ENCODE results near the gene GNAQ.

GNAQ gene

DNA sequence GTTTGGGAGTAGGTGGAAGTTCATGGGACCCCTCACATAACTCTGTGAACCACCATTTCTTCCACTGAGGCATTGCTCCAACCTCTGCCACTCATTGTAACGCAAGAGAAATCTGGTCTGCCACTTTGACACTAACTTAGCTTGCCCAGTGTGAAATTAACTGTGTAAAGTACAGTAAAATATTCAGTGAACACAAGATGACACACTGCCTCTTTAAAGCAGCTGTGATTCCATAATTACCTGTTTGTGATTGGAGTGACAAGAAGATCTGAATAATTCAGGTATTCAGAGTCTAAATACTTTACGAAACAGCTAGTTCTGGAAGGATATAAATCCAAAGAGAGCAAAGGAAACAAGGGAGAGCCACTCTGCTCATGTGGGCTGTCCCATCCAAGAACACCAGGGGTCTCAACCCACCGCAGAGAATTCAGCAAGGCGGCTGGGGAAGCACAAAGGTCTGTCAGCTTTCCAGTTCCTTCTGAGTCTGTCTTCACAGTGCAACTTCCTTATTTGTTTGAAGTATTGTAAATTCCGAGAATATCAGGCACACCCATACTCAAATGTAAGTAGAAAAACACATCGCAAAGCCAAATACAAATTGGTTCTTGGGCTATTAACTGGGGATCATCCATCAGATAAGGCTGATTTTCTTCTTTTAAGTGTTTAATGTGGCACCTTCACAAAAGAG lies 86.9 kb downstream of the GNAQ start:
- no peak for DNase-seq (ENCODE audit: low spot score)

GRCh38 chr9:77943057-77943456 lies 88.6 kb downstream of the GNAQ start:
- no peak for DNase-seq (ENCODE audit: low spot score)

GRCh38 chr9:77939149-77939668 lies 92.4 kb downstream of the GNAQ start:
- DNase-seq (ENCODE audit: low spot score): no peak

- no peak for DNase-seq (ENCODE audit: low spot score)
Observed at GRCh38 chr9:77938163-77938562, 93.4 kb downstream of the GNAQ start.

GRCh38 chr9:77935974-77936373 lies 95.6 kb downstream of the GNAQ start:
- no peak for DNase-seq (ENCODE audit: low spot score)

DNA sequence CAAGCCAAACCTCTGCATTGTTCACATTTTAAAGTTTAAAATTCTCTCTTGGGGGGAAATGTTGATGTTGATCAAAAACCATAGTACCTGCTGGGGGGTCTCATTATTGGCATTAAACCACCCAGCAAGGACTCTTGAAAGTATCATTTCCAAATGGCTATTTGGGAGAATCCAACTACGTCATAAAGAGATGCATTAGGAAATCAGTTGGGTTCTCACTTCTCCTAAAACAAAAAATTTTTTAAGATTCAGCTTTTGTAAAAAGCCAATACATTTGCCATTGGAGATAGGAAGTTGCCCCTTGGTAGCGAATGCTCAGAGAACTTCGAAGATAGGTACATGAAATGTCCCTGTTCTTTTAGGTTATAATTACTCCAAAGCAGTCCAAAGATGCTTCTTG lies 96.4 kb downstream of the GNAQ start:
- no peak for DNase-seq (ENCODE audit: low spot score)

DNA sequence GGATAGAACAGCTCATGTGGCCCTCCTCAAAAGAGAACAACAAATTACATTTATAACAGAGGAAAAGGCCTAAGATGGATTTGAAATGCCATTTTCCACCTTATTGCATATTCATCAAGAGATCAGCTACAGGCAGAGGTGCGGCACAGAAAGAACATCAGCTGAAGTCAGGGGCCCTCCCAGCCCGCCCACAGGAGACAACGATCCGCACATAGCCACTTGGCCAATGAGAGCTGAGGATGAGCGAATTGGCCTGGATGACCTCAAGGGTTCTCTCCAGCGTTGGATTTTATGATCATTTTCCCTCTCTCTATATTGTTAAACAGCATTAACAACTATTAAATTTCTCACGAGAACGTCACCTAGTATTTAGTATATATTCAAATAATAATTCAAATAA lies 97.6 kb downstream of the GNAQ start:
- no peak for DNase-seq (ENCODE audit: low spot score)

GRCh38 chr9:77933019-77933418 lies 98.6 kb downstream of the GNAQ start:
- no peak for DNase-seq (ENCODE audit: low spot score)

DNA sequence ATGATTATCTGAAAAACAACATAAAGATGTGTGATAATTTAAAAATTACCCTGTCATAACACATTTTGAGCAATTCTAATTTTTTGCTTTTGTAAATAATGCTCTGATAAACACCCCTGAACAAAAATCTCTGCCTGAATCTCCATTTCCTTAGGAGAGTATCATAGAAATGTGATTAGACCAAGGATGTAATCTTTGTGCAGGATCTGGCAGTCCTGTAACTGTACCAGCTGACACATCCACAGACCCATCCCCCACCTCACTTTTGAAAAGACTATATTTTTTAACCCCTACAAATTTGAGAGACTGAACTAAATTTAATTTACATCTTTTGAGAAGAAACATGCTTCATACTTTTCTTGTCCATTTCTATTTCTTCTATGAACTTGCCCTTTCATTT lies 101.7 kb downstream of the GNAQ start:
- DNase-seq (ENCODE audit: low spot score): no peak

DNA sequence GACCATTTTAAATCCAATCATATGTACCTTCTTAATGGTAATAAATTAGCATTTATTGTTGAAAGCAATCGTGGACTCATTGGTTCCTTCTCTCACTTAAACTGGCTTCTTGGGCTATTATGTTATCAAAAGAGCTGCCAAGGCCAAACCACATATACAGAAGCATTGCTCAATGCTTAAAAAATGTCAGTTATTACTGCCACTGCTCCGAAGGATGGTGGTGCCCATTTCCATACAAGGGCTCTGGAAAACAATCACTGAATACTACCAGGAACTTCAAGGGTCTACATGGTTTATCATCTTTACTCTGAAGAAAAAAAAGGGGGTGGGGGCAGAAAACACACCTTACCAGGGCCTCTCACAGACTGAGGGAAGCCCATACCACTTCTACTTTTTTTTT lies 104.3 kb downstream of the GNAQ start:
- no peak for DNase-seq (ENCODE audit: low spot score)

- DNase-seq (ENCODE audit: low spot score): no peak
Observed at GRCh38 chr9:77926371-77926878, 105.2 kb downstream of the GNAQ start.

- no peak for DNase-seq (ENCODE audit: low spot score)
Observed at GRCh38 chr9:77922591-77922990, 109.0 kb downstream of the GNAQ start.

GRCh38 chr9:77917800-77918199 lies 113.8 kb downstream of the GNAQ start:
- DNase-seq (ENCODE audit: low spot score): no peak

GRCh38 chr9:77916820-77917219 lies 114.8 kb downstream of the GNAQ start:
- no peak for DNase-seq (ENCODE audit: low spot score)

DNA sequence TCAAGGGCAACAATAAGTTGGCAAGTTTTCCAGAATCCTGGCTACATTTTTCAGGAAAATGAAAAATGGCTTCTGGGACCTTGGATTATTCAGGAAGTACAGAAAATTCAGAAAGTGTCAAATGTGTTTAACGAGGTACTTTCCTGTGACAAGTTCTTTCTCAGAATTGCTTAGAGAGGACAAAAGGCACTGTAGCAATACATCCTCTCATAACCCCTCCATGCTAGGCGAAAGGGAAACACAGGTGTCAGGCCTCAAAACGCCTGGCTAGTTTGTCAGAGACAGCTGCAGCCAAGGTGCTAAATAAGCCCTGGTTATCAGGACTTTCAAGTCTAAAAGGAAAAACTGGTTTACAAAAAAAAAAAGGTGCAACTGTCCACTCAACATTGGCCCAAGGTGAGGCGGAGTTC lies 115.2 kb downstream of the GNAQ start:
- no peak for DNase-seq (ENCODE audit: low spot score)

- no peak for DNase-seq (ENCODE audit: low spot score)
Observed at GRCh38 chr9:77915744-77916143, 115.9 kb downstream of the GNAQ start.

DNA sequence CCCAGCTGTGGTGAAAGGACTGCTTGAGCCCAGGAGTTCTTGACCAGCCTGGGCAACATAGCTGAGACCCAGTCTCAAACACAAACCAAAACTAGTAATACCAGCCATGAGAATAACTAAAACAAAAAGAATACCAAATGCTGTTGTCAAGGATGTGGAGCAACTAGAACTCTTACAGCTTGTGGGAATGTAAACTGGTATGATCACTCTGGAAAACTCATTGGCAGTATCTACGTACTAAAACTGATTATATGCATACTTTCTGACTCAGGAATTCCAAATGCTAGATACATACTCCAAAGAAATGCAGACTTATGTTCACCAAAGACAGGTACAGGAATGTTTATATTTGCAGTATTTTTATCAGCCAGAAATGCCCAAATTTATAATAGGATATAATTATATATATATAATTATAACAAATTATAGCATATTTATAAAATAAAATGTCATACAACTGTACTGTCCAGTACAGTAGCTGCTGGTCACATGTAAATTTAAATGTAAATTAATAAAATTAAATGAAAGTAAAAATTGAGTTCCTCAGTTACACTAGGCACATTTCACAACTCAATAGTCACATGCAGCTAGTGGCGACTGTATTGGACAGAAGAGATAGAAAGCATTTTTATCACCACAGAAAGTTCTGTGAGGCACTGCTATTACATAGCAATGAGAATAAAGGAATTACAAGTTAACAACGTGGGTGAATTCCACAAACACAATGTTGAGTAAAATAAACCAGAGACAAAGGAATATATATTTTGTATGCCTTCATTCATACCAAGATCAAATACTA lies 118.5 kb downstream of the GNAQ start:
- no peak for DNase-seq (ENCODE audit: low spot score)

DNA sequence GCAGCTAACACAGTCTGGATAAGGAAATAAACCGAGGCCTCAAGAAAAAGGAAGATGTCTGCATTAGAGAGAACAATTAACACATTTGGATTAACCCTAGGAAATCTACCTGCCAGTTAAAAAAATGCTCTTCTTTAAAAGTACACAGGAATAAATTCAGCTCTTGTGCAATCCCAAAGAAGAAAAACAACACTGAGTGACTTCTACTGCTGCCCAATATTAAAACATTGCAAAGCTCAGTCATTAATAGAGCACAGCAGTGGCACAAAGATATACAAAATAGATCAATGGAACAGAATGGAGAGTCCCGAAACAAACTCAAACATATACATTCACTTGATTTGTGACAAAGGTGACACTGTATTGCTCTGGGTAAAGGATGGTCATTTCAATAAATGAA lies 119.7 kb downstream of the GNAQ start:
- DNase-seq (ENCODE audit: low spot score): no peak

GRCh38 chr9:77910194-77910621 lies 121.4 kb downstream of the GNAQ start:
- no peak for DNase-seq (ENCODE audit: low spot score)

- no peak for DNase-seq (ENCODE audit: low spot score)
Observed at GRCh38 chr9:77909306-77909705, 122.3 kb downstream of the GNAQ start.

DNA sequence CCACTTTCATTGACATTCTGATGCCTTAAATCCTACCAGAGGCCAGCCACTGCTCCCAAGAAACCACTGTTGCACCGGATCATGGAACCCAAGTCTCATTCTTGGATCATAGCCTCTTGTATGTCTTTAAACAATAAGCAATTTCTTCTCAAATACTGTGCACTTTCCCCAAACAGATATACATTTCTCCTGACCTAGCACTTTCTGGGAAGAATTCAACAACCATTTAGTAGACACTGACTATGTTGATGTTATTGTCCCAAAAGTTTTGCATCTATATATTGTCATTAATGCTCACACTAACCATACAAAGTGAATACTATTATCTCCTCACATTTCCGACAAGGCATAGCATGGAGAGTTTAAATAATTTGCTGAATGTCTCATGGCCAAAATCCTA lies 123.3 kb downstream of the GNAQ start:
- no peak for DNase-seq (ENCODE audit: low spot score)

- no peak for DNase-seq (ENCODE audit: low spot score)
Observed at GRCh38 chr9:77907585-77907984, 124.0 kb downstream of the GNAQ start.

DNA sequence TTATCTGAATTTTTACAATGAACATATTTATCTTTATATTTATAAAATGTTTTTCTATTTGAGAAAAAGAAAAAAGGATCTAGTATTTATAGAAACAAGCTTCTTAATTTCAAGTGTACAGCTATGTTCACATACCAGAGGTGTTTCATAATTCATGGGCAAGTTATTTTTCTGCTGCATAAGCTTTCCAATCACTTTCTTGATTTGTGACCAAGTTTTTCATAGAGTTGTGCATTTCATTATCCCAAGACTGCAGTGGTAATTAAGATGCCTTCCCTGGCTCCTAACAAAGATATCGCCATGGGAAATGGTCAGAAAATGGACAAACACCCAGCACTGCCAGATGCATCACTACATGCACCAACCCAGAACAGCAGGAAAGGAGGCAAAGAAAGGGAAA lies 124.6 kb downstream of the GNAQ start:
- DNase-seq (ENCODE audit: low spot score): no peak
